Ectodermal cell (in vitro differentiated cells): Measurements from ENCODE around the gene ADAMTS17.

Experiments used
- H3K27ac ChIP-seq: 2 replicates; pipeline ENCODE4 v1.7.0; 2013; ENCODE audit warnings: mild to moderate bottlenecking, low read depth, low read length; ENCODE audit not compliant: insufficient read depth, poor library complexity, severe bottlenecking
- H3K27me3 ChIP-seq: 2 replicates; pipeline ENCODE4 v1.7.0; 2013; ENCODE audit warnings: mild to moderate bottlenecking, low read length; ENCODE audit not compliant: insufficient read depth, control insufficient read depth, poor library complexity, severe bottlenecking
- H3K36me3 ChIP-seq: one replicate; pipeline ENCODE4 v1.7.0; 2013; ENCODE audit warnings: low read length; ENCODE audit not compliant: control insufficient read depth, insufficient read depth
- H3K4me1 ChIP-seq: one replicate; pipeline ENCODE4 v1.7.0; 2013; ENCODE audit warnings: low read length; ENCODE audit not compliant: control insufficient read depth, insufficient read depth
- H3K4me3 ChIP-seq: 2 replicates; pipeline ENCODE4 v1.7.0; 2013; ENCODE audit warnings: low read depth, low read length, control low read depth; ENCODE audit not compliant: insufficient read depth
- H3K9me3 ChIP-seq: 2 replicates; pipeline ENCODE4 v1.7.0; 2013; ENCODE audit warnings: mild to moderate bottlenecking, low read length, moderate library complexity; ENCODE audit not compliant: control insufficient read depth
- WGBS, 2 experiments: methylation state at CpG; one replicate each; pipeline ENCODE4 v1.1.7; 2013; ENCODE audit warnings: missing lambda C conversion rate in 2 of 2; 5-methylcytosine and 5-hydroxymethylcytosine counted together

Gene ADAMTS17

GRCh38 chr15:100140527-100141308 lies 201.1 kb downstream of the ADAMTS17 start:
- 91 to 92% methylated on average over 25 of the region's 25 CpGs for WGBS, 2 experiments
- no peak overlapping the region for H3K27ac ChIP-seq

GRCh38 chr15:100134586-100134985 lies 207.2 kb downstream of the ADAMTS17 start:
- no peak overlapping the region for H3K27ac ChIP-seq
- no peaks in the 10 kb centered on the region for H3K9me3 ChIP-seq
- H3K4me1 ChIP-seq, result no peaks in the 10 kb centered on the region
- no peaks in the 10 kb centered on the region for H3K27me3 ChIP-seq
- 93 to 100% methylated on average over 5 of the region's 5 CpGs for WGBS, 2 experiments
- no peak overlapping the region for H3K4me3 ChIP-seq
- H3K36me3 ChIP-seq, result no peaks in the 10 kb centered on the region

More at GRCh38 chr15:100140527-100141308, 201.1 kb downstream of the ADAMTS17 start:
- no peaks in the 10 kb centered on the region for H3K9me3 ChIP-seq
- H3K36me3 ChIP-seq, result no peaks in the 10 kb centered on the region
- H3K4me3 ChIP-seq, result no peak overlapping the region
- no peaks in the 10 kb centered on the region for H3K27me3 ChIP-seq
- H3K4me1 ChIP-seq, result no peaks in the 10 kb centered on the region

GRCh38 chr15:100134089-100134583 lies 207.6 kb downstream of the ADAMTS17 start:
- Histone ChIP-seq H3K4me3 (no peak overlapping the region), H3K9me3 (no peaks in the 10 kb centered on the region), H3K27ac (no peak overlapping the region), H3K4me1 (no peaks in the 10 kb centered on the region), H3K27me3 (no peaks in the 10 kb centered on the region), H3K36me3 (no peaks in the 10 kb centered on the region)
- WGBS, 2 experiments, result 92 to 96% methylated on average over 7 of the region's 7 CpGs

- no peak overlapping the region for H3K4me3 ChIP-seq
- no peak overlapping the region for H3K27ac ChIP-seq
- no peaks in the 10 kb centered on the region for H3K9me3 ChIP-seq
- no peaks in the 10 kb centered on the region for H3K36me3 ChIP-seq
- H3K27me3 ChIP-seq, result no peaks in the 10 kb centered on the region
- no peaks in the 10 kb centered on the region for H3K4me1 ChIP-seq
- 82 to 85% methylated on average over 3 of the region's 3 CpGs for WGBS, 2 experiments
Observed at GRCh38 chr15:100133001-100133400, 208.8 kb downstream of the ADAMTS17 start.

GRCh38 chr15:100132309-100132708 lies 209.5 kb downstream of the ADAMTS17 start:
- no peaks in the 10 kb centered on the region for H3K27me3 ChIP-seq

GRCh38 chr15:100131321-100132224 lies 210.2 kb downstream of the ADAMTS17 start:
- H3K27me3 ChIP-seq, result no peaks in the 10 kb centered on the region
- H3K36me3 ChIP-seq, result no peaks in the 10 kb centered on the region
- no peaks in the 10 kb centered on the region for H3K9me3 ChIP-seq
- 90 to 92% methylated on average over 25 of the region's 25 CpGs for WGBS, 2 experiments
- H3K27ac ChIP-seq, result no peak overlapping the region
- no peak overlapping the region for H3K4me3 ChIP-seq
- no peaks in the 10 kb centered on the region for H3K4me1 ChIP-seq

More at GRCh38 chr15:100132309-100132708, 209.5 kb downstream of the ADAMTS17 start:
- no peaks in the 10 kb centered on the region for H3K9me3 ChIP-seq
- H3K36me3 ChIP-seq, result no peaks in the 10 kb centered on the region
- WGBS, 2 experiments, result 90 to 93% methylated on average over 10 of the region's 10 CpGs
- no peaks in the 10 kb centered on the region for H3K4me1 ChIP-seq
- H3K27ac ChIP-seq, result no peak overlapping the region
- H3K4me3 ChIP-seq, result no peak overlapping the region

GRCh38 chr15:100129677-100130076 lies 212.1 kb downstream of the ADAMTS17 start:
- H3K9me3 ChIP-seq, result no peaks in the 10 kb centered on the region
- H3K4me1 ChIP-seq, result peaks cover 9% of the 10 kb centered on the region
- H3K27ac ChIP-seq, result no peak overlapping the region
- H3K4me3 ChIP-seq, result no peak overlapping the region
- WGBS, 2 experiments, result 91 to 92% methylated on average over 9 of the region's 9 CpGs
- no peaks in the 10 kb centered on the region for H3K27me3 ChIP-seq
- H3K36me3 ChIP-seq, result no peaks in the 10 kb centered on the region

- Histone ChIP-seq H3K36me3 (no peaks in the 10 kb centered on the region), H3K4me3 (no peak overlapping the region), H3K4me1 (peaks cover 9% of the 10 kb centered on the region), H3K27me3 (no peaks in the 10 kb centered on the region), H3K9me3 (no peaks in the 10 kb centered on the region), H3K27ac (no peak overlapping the region)
- WGBS, 2 experiments, result 79 to 80% methylated on average over 19 of the region's 19 CpGs
Observed at GRCh38 chr15:100125401-100126191, 216.2 kb downstream of the ADAMTS17 start.

- 89 to 94% methylated on average over 5 of the region's 5 CpGs for WGBS, 2 experiments
- Histone ChIP-seq H3K27me3 (no peaks in the 10 kb centered on the region), H3K4me1 (peaks cover 9% of the 10 kb centered on the region), H3K4me3 (no peak overlapping the region), H3K36me3 (no peaks in the 10 kb centered on the region), H3K27ac (no peak overlapping the region), H3K9me3 (no peaks in the 10 kb centered on the region)
Observed at GRCh38 chr15:100124936-100125335, 216.8 kb downstream of the ADAMTS17 start.
